Mammary epithelial cell (primary cell): ENCODE measurements around the gene FBXL17.

Experiments
- CTCF ChIP-seq, 2 donors: IDR thresholded peaks in 1 of 2; conservative IDR thresholded peaks in 1 of 2; 2 replicates each; pipeline ENCODE4 v1.5.1; 2011 to 2012; ENCODE audit warnings: inconsistent platforms in 2 of 2, low read length in 2 of 2, mild to moderate bottlenecking in 2 of 2, control low read depth in 1 of 2, low read depth in 1 of 2; ENCODE audit not compliant: insufficient read depth in 1 of 2; ENCODE audit errors: extremely low read depth in 1 of 2
- EZH2 ChIP-seq: IDR thresholded peaks from 2 replicates; pipeline ENCODE4 v1.6.1; 2012; ENCODE audit warnings: low read length, inconsistent platforms, borderline replicate concordance

- no peak for TF ChIP-seq CTCF (conservative IDR thresholded peaks at IDR 0.05 in 1 of 2, IDR thresholded peaks at IDR 0.05 in 1 of 2; ENCODE audit: extremely low read depth in 1 of 2, insufficient read depth in 1 of 2, low read depth in 1 of 2, low read length in 2 of 2)
- TF ChIP-seq EZH2: no peak
These were observed 959 bp upstream of the FBXL17 start for GRCh38 chr5:108382784-108383330.
